ENCODE data around the gene GABRQ. TPM values are rescaled to one million over a fixed set of nuclear protein-coding genes. Genes with fewer than 3 reads are reported as not detected.

The GABRQ gene
- total and polyA plus RNA-seq, 2 experiments from 2014 or later, result not detected

Other genes starting within 250 kb of the GABRQ start
- gene GABRA3, start 186.6 kb upstream of the GABRQ start, total RNA-seq (2014; rRNA removed; shearing (Covaris generic)), result not detected in 2 replicates
- not detected in 2 replicates for gene GABRA3, start 186.6 kb upstream of the GABRQ start, polyA plus RNA-seq (2016; fragmentation: Nextera tagmentation; extraction: Ambion mirVana)
- not detected in 2 replicates for gene MAGEA3, start 60.9 kb downstream of the GABRQ start, total RNA-seq (2014; rRNA removed; shearing (Covaris generic))
- not detected in 2 replicates for gene MAGEA3, start 60.9 kb downstream of the GABRQ start, polyA plus RNA-seq (2016; fragmentation: Nextera tagmentation; extraction: Ambion mirVana)
- not detected in 2 replicates for gene CSAG2, start 71.4 kb downstream of the GABRQ start, total RNA-seq (2014; rRNA removed; shearing (Covaris generic))
- not detected in 2 replicates for gene CSAG2, start 71.4 kb downstream of the GABRQ start, polyA plus RNA-seq (2016; fragmentation: Nextera tagmentation; extraction: Ambion mirVana)
- not detected in 2 replicates for gene MAGEA2B, start 76.7 kb downstream of the GABRQ start, total RNA-seq (2014; rRNA removed; shearing (Covaris generic))
- gene MAGEA2B, start 76.7 kb downstream of the GABRQ start, polyA plus RNA-seq (2016; fragmentation: Nextera tagmentation; extraction: Ambion mirVana), result not detected in 2 replicates
- not detected in 2 replicates for gene CSAG1, start 95.8 kb downstream of the GABRQ start, total RNA-seq (2014; rRNA removed; shearing (Covaris generic))
- 0.24 TPM in 1 of 2 replicates, not detected in the other for gene CSAG1, start 95.8 kb downstream of the GABRQ start, polyA plus RNA-seq (2016; fragmentation: Nextera tagmentation; extraction: Ambion mirVana)
- gene MAGEA12, start 95.9 kb downstream of the GABRQ start, total RNA-seq (2014; rRNA removed; shearing (Covaris generic)), result 0.54 TPM in 1 of 2 replicates, not detected in the other
- gene MAGEA12, start 95.9 kb downstream of the GABRQ start, polyA plus RNA-seq (2016; fragmentation: Nextera tagmentation; extraction: Ambion mirVana), result 0.18 and 0.27 TPM in 2 replicates
- gene MAGEA2, start 115.9 kb downstream of the GABRQ start, total RNA-seq (2014; rRNA removed; shearing (Covaris generic)), result not detected in 2 replicates
- gene MAGEA2, start 115.9 kb downstream of the GABRQ start, polyA plus RNA-seq (2016; fragmentation: Nextera tagmentation; extraction: Ambion mirVana), result not detected in 2 replicates
- gene CSAG3, start 121.3 kb downstream of the GABRQ start, total RNA-seq (2014; rRNA removed; shearing (Covaris generic)), result not detected in 2 replicates
- not detected in 2 replicates for gene CSAG3, start 121.3 kb downstream of the GABRQ start, polyA plus RNA-seq (2016; fragmentation: Nextera tagmentation; extraction: Ambion mirVana)
- not detected in 2 replicates for gene MAGEA6, start 131.8 kb downstream of the GABRQ start, total RNA-seq (2014; rRNA removed; shearing (Covaris generic))
- not detected in 2 replicates for gene MAGEA6, start 131.8 kb downstream of the GABRQ start, polyA plus RNA-seq (2016; fragmentation: Nextera tagmentation; extraction: Ambion mirVana)
- 51.7 and 73.7 TPM in 2 replicates for gene CETN2, start 192.9 kb downstream of the GABRQ start, total RNA-seq (2014; rRNA removed; shearing (Covaris generic))
- 72.0 and 74.5 TPM in 2 replicates for gene CETN2, start 192.9 kb downstream of the GABRQ start, polyA plus RNA-seq (2016; fragmentation: Nextera tagmentation; extraction: Ambion mirVana)
- gene NSDHL, start 193.2 kb downstream of the GABRQ start, total RNA-seq (2014; rRNA removed; shearing (Covaris generic)), result 8.3 and 11.2 TPM in 2 replicates
- 24.0 and 25.2 TPM in 2 replicates for gene NSDHL, start 193.2 kb downstream of the GABRQ start, polyA plus RNA-seq (2016; fragmentation: Nextera tagmentation; extraction: Ambion mirVana)